HEK293T (cell line): ENCODE results near the gene PPP2R1B.

Experiments used
- L3MBTL2 ChIP-seq: fragments of 450-650 bp; conservative IDR thresholded peaks from 2 replicates; pipeline ENCODE4 v1.6.1; 2016; ENCODE audit warnings: mild to moderate bottlenecking
- TARDBP ChIP-seq: fragments of 450-650 bp; IDR thresholded peaks from 2 replicates; pipeline ENCODE4 v1.6.1; 2016

GRCh38 chr11:111761036-111761435 lies 5.2 kb downstream of the PPP2R1B start:
- TF ChIP-seq L3MBTL2 (no peak), TARDBP (no peak)
